ENCODE results near the gene C1R.

- TF ChIP-seq CTCF (IDR thresholded peaks at IDR 0.05; ENCODE audit: low read length) (no peak), EZH2 (IDR thresholded peaks at IDR 0.05; ENCODE audit: borderline replicate concordance, low read length) (no peak)
Measured at GRCh38 chr12:7091171-7091570, 1.1 kb downstream of the C1R start.
